CD4-positive, alpha-beta T cell (primary cell): ENCODE data around the gene F2RL2. TPM values are rescaled to one million over a fixed set of nuclear protein-coding genes. Genes with fewer than 3 reads are reported as not detected.

Source experiments
- ATAC-seq: fragments of 200-7000 bp; cut with Tn5 transposase; one replicate; pipeline ENCODE4 v1.10.0; 2022; ENCODE audit warnings: mild to moderate bottlenecking; ENCODE audit not compliant: poor library complexity
- CTCF ChIA-PET: fragments of 350-600 bp; sonication (Branson Sonifier 250); formaldehyde crosslinking; loops from one replicate; lab custom pipeline; 2021; ENCODE audit warnings: antibody characterized with exemption, inconsistent platforms; lab: Charles Lee
- POLR2A ChIA-PET: fragments of 350-600 bp; sonication (Branson Sonifier 250); formaldehyde crosslinking; loops from one replicate; lab custom pipeline; 2021; ENCODE audit warnings: antibody characterized with exemption, inconsistent platforms; lab: Charles Lee
- DNase-seq, 14 experiments: peaks; one replicate each; pipeline ENCODE4 v3.0.0-alpha.2; 2013 to 2020; ENCODE audit warnings: mixed read lengths in 2 of 14
- H3K27ac ChIP-seq, 2 donors: one replicate each; pipeline versions ENCODE4 v1.5.1 to v1.7.0; 2013; ENCODE audit warnings: low read length in 2 of 2, low read depth in 1 of 2, mild to moderate bottlenecking in 1 of 2
- H3K27me3 ChIP-seq, 2 experiments: 1 replicate in 1 of 2; 2 replicates in 1 of 2; pipeline versions ENCODE4 v1.6.1 to v1.7.0; 2013; ENCODE audit warnings: low read length in 2 of 2, control low read depth in 1 of 2, mild to moderate bottlenecking in 1 of 2, moderate library complexity in 1 of 2; ENCODE audit not compliant: insufficient read depth in 2 of 2, control insufficient read depth in 1 of 2
- H3K36me3 ChIP-seq: one replicate; pipeline ENCODE4 v1.6.1; 2013; ENCODE audit warnings: low read length, control low read depth; ENCODE audit not compliant: insufficient read depth
- H3K4me1 ChIP-seq: one replicate; pipeline ENCODE4 v1.6.1; 2013; ENCODE audit warnings: low read length, control low read depth; ENCODE audit not compliant: insufficient read depth
- H3K4me3 ChIP-seq: one replicate; pipeline ENCODE4 v1.5.1; 2013; ENCODE audit warnings: mild to moderate bottlenecking, low read length, moderate library complexity
- H3K9me3 ChIP-seq, 2 experiments: 1 replicate in 1 of 2; 2 replicates in 1 of 2; pipeline versions ENCODE4 v1.6.1 to v1.7.0; 2013; ENCODE audit warnings: low read length in 2 of 2, mild to moderate bottlenecking in 2 of 2, control low read depth in 1 of 2, moderate library complexity in 1 of 2; ENCODE audit not compliant: control insufficient read depth in 1 of 2, insufficient read depth in 1 of 2
- H3K27ac Mint-ChIP-seq: one replicate; pipeline ENCODE4 v1.8.0; 2020; ENCODE audit warnings: mixed read lengths
- H3K27me3 Mint-ChIP-seq: one replicate; pipeline ENCODE4 v1.8.0; 2021; ENCODE audit warnings: mixed read lengths
- H3K36me3 Mint-ChIP-seq: one replicate; pipeline ENCODE4 v1.8.0; 2021; ENCODE audit warnings: low read depth, mixed read lengths
- H3K4me1 Mint-ChIP-seq: one replicate; pipeline ENCODE4 v1.8.0; 2021; ENCODE audit warnings: low read depth, mixed read lengths
- H3K4me3 Mint-ChIP-seq: one replicate; pipeline ENCODE4 v1.8.0; 2020; ENCODE audit warnings: mild to moderate bottlenecking, mixed read lengths
- H3K9me3 Mint-ChIP-seq: one replicate; pipeline ENCODE4 v1.8.0; 2020; ENCODE audit warnings: mixed read lengths
- CTCF ChIP-seq: fragments of 200-600 bp; IDR thresholded peaks from one replicate; pipeline ENCODE4 v1.8.0; 2022; ENCODE audit warnings: antibody characterized with exemption, mild to moderate bottlenecking
- intact Hi-C, 2 experiments: fragments of 100-400 bp; cut with DNase I in 1 of 2; cut with micrococcal nuclease in 1 of 2; formaldehyde crosslinking; loops; one replicate each; pipeline versions ENCODE4 v1.15.1 to v1.9.0; 2023 to 2025; cut with DNase I, micrococcal nuclease
- total RNA-seq, 174 experiments: library from RNA in 2 of 174; stranded (reverse) in 2 of 174; gene quantifications; one replicate each; pipeline ENCODE4 v1.2.3 and lab custom pipeline; 2021 to 2026

Gene F2RL2
- total RNA-seq, 2 experiments from 2014 or later = not detected

- H3K4me3 ChIP-seq = no peak overlapping the region
- Mint-ChIP-seq H3K9me3 (no peaks in the 10 kb centered on the region), H3K27me3 (no peaks in the 10 kb centered on the region), H3K36me3 (peaks cover 96% of the 10 kb centered on the region), H3K27ac (no peak overlapping the region), H3K4me1 (no peaks in the 10 kb centered on the region), H3K4me3 (no peak overlapping the region)
- peaks cover 78% of the 10 kb centered on the region for H3K36me3 ChIP-seq
- no peak overlapping the region for H3K27ac ChIP-seq
- ATAC-seq (no peak), DNase-seq (no peak)
- ChIA-PET POLR2A (no interaction called here), CTCF (no interaction called here)
- H3K4me1 ChIP-seq = no peaks in the 10 kb centered on the region
- H3K9me3 ChIP-seq = no peaks in the 10 kb centered on the region
- intact Hi-C loops = no loop called here
- TF ChIP-seq CTCF = no peak
- H3K27me3 ChIP-seq = no peaks in the 10 kb centered on the region
Observed at GRCh38 chr5:76663573-76663972, 40.4 kb upstream of the F2RL2 start.

GRCh38 chr5:76662521-76662920, 39.3 kb upstream of the F2RL2 start:
- H3K27ac Mint-ChIP-seq = no peak overlapping the region
- H3K4me1 Mint-ChIP-seq = no peaks in the 10 kb centered on the region
- H3K27me3 Mint-ChIP-seq = no peaks in the 10 kb centered on the region
- Histone ChIP-seq H3K4me1 (no peaks in the 10 kb centered on the region), H3K36me3 (peaks cover 80% of the 10 kb centered on the region), H3K9me3 (no peaks in the 10 kb centered on the region), H3K27me3 (no peaks in the 10 kb centered on the region), H3K4me3 (no peak overlapping the region), H3K27ac (no peak overlapping the region)
- no peak for TF ChIP-seq CTCF
- no peaks in the 10 kb centered on the region for H3K9me3 Mint-ChIP-seq
- DNase-seq (no peak), ATAC-seq (no peak)
- H3K36me3 Mint-ChIP-seq = peaks cover 98% of the 10 kb centered on the region
- intact Hi-C loops = no loop called here
- ChIA-PET CTCF (no interaction called here), POLR2A (no interaction called here)
- H3K4me3 Mint-ChIP-seq = no peak overlapping the region

- Mint-ChIP-seq H3K9me3 (no peaks in the 10 kb centered on the region), H3K27ac (no peak overlapping the region), H3K4me1 (no peaks in the 10 kb centered on the region), H3K36me3 (peaks cover 96% of the 10 kb centered on the region), H3K4me3 (no peak overlapping the region), H3K27me3 (no peaks in the 10 kb centered on the region)
- ChIA-PET POLR2A (no interaction called here), CTCF (no interaction called here)
- intact Hi-C loops = no loop called here
- no peak for TF ChIP-seq CTCF
- H3K27me3 ChIP-seq = no peaks in the 10 kb centered on the region
- ATAC-seq = no peak
- H3K4me3 ChIP-seq = no peak overlapping the region
- peaks cover 69% of the 10 kb centered on the region for H3K36me3 ChIP-seq
- H3K4me1 ChIP-seq = no peaks in the 10 kb centered on the region
- no peak overlapping the region for H3K27ac ChIP-seq
- no peak for DNase-seq
- H3K9me3 ChIP-seq = no peaks in the 10 kb centered on the region
Observed at GRCh38 chr5:76660360-76660759, 37.2 kb upstream of the F2RL2 start.
